BJ (cell line): ENCODE data around the gene ULBP2. TPM values are rescaled to one million over a fixed set of nuclear protein-coding genes. Genes with fewer than 3 reads are reported as not detected.
"Not testable (repeated sequence)": the region's sequence is repeated elsewhere in the genome, so short reads cannot be mapped to it uniquely, and the experiment has no call there.

Source experiments
- CTCF ChIA-PET: fragments of 350-600 bp; formaldehyde crosslinking; extraction: SDS; loops from one replicate; lab custom pipeline; 2021; ENCODE audit warnings: antibody characterized with exemption, inconsistent platforms; lab: Yijun Ruan, JAX
- POLR2A ChIA-PET: fragments of 300-600 bp; sonication (Branson Sonifier 250); formaldehyde crosslinking; extraction: SDS; loops from one replicate; lab custom pipeline; 2021; ENCODE audit warnings: antibody characterized with exemption; lab: Charles Lee
- DNase-seq: peaks from one replicate; pipeline ENCODE4 v3.0.0-alpha.2; 2011; ENCODE audit warnings: low read depth
- H3K27me3 ChIP-seq: 2 replicates; pipeline ENCODE4 v1.6.0; 2011; ENCODE audit warnings: low read length; ENCODE audit not compliant: control insufficient read depth, insufficient read depth
- H3K36me3 ChIP-seq: 2 replicates; pipeline ENCODE4 v1.5.1; 2011; ENCODE audit warnings: low read length; ENCODE audit not compliant: control insufficient read depth, insufficient read depth
- H3K4me3 ChIP-seq: 2 replicates; pipeline ENCODE4 v1.5.1; 2011; ENCODE audit warnings: low read depth, mild to moderate bottlenecking, control low read depth, low read length
- polyA plus RNA-seq: library from polyadenylated mRNA; depleted of rRNA; stranded (reverse); fragments of >200 nt; gene quantifications from 2 replicates; pipeline ENCODE4 v1.2.3, GENCODE V29; 2011
- TF ChIP-seq, protein P1 (sequence below): IDR thresholded peaks from 2 replicates; pipeline ENCODE4 v1.5.1; 2011; ENCODE audit warnings: low read depth, mild to moderate bottlenecking, control low read depth, inconsistent platforms, low read length, moderate library complexity; ENCODE audit not compliant: insufficient read depth

The ULBP2 gene
- polyA plus RNA-seq, 1 experiment: 22.8 TPM

DNA sequence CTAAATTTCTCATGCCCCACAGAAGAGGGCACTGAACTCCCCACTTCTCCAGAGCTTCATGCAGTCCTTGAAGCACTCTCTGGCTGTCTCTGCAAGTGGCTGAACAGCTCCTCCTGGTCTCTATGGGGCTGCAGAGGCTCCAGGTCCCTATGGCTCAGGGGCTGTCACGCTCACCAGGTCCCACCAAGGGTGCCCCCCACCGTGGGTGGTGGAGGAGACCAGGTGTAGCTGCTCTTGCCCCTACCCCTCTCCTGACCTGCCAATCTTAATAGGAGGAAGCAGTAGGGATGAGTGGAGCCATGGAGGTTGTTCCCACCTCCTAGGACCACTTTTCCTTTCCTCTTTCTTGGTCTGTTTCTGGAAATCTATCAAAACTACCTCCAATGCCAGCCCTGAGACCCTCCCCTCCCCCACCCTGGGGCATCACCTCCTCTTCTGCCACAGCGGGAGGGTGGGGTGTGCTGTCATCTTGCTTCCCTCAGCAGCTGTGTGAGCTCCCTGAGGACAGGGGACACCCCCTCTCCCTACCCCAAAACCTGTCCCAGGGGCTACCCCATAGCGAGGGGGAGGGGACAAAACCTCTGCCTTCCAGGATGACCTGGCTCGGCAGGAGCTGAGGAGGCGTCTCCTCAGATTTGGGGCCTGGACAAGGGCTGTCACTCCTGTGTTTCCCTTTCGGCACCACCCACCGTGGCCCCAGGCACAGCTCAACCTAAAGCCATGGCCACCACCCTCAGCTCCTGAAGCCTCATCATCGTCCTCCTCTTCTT lies 31.9 kb upstream of the ULBP2 start:
- Histone ChIP-seq H3K36me3 (no peaks in the 10 kb centered on the region), H3K4me3 (no peak overlapping the region), H3K27me3 (peaks cover 7% of the 10 kb centered on the region)
- POLR2A ChIA-PET: no interaction called here
- CTCF ChIA-PET: interaction anchor here (1.0 to 1.3 kb wide), 2 partner anchors 25 to 74 kb away, joined by 3 to 4 read pairs; no protein-coding TSS in a partner anchor
- no peak for DNase-seq
- TF ChIP-seq, protein P1, sequence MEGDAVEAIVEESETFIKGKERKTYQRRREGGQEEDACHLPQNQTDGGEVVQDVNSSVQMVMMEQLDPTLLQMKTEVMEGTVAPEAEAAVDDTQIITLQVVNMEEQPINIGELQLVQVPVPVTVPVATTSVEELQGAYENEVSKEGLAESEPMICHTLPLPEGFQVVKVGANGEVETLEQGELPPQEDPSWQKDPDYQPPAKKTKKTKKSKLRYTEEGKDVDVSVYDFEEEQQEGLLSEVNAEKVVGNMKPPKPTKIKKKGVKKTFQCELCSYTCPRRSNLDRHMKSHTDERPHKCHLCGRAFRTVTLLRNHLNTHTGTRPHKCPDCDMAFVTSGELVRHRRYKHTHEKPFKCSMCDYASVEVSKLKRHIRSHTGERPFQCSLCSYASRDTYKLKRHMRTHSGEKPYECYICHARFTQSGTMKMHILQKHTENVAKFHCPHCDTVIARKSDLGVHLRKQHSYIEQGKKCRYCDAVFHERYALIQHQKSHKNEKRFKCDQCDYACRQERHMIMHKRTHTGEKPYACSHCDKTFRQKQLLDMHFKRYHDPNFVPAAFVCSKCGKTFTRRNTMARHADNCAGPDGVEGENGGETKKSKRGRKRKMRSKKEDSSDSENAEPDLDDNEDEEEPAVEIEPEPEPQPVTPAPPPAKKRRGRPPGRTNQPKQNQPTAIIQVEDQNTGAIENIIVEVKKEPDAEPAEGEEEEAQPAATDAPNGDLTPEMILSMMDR: no peak

DNA sequence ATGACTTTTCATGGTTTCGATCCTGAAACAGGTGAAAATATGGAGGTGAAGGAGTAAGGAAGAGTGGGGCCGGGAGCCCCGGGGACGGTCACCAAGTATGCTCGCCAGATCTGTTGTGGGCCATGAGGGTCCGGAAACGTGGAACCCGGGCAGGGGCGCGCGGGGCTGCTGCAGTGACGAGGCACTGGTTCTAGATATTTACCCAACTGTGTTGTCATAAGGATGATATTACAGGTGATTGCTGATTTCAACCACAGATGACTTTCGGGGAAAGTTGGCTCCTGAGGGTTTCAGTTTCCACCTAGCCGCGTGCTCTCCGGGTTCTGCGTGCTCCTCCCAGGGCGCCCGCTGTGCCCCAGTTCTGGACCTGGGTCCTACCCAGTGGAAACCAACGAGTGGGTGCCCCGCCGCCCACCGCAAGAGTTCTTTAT lies 31.1 kb upstream of the ULBP2 start:
- peaks cover 7% of the 10 kb centered on the region for H3K27me3 ChIP-seq
- H3K4me3 ChIP-seq: no peak overlapping the region
- POLR2A ChIA-PET: no interaction called here
- H3K36me3 ChIP-seq: no peaks in the 10 kb centered on the region
- CTCF ChIA-PET: no interaction called here
- TF ChIP-seq, protein P1: no peak
- no peak for DNase-seq

- H3K4me3 ChIP-seq, POLR2A ChIA-PET, DNase-seq, H3K36me3 ChIP-seq: not testable (repeated sequence)
- H3K27me3 ChIP-seq: peaks cover 10% of the 10 kb centered on the region
- CTCF ChIA-PET: interaction anchor here (0.8 to 1.4 kb wide), 3 partner anchors 11 to 77 kb away, joined by 3 to 5 read pairs (median 4); no protein-coding TSS in a partner anchor
Observed at GRCh38 chr6:149912680-149913079, 29.1 kb upstream of the ULBP2 start.

- Histone ChIP-seq H3K27me3 (peaks cover 10% of the 10 kb centered on the region), H3K36me3 (no peaks in the 10 kb centered on the region), H3K4me3 (no peak overlapping the region)
- CTCF ChIA-PET: interaction anchor here (0.8 kb wide), 1 partner anchor 78 kb away, joined by 4 read pairs; no protein-coding TSS in a partner anchor
- TF ChIP-seq, protein P1: no peak
- DNase-seq: no peak
- POLR2A ChIA-PET: no interaction called here
Observed at GRCh38 chr6:149913085-149913484, 28.7 kb upstream of the ULBP2 start.

DNA sequence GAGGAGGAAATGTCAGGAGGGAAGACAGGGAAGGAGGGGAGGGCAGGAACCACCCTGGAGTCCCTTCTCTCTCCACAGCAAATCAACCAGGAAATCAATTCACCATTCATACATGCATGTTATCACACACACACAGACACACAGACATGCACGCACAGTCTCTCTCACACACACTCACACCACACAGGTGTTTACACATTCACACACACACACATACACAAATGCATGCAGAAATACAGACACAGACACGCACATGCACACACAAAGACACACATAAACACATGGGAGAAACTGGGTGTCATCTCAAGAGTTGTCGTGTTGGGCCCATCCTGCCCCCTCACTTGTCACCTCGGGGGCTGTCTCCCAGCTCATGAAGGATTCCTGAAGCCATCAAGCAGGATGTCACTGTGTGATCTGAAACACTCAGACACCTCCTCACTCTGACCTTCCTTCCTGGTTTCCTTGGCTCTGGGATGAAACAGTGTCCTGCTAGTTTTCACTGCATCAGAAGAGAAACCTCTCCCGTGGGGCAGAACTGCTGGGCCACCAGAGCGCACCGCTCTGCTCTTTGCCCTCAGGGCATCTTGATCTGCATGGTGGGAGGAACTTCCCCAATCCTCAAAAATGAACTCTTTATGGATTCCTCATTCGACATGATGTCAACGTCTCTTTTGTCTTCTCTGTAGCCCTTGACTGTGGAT lies 28.1 kb upstream of the ULBP2 start:
- ChIA-PET POLR2A (no interaction called here), CTCF (no interaction called here)
- TF ChIP-seq, protein P1: no peak
- Histone ChIP-seq H3K4me3 (no peak overlapping the region), H3K27me3 (peaks cover 10% of the 10 kb centered on the region), H3K36me3 (no peaks in the 10 kb centered on the region)
- no peak for DNase-seq
